Esophagus (tissue), 2 donors: ENCODE measurements around the gene DDX10. TPM values are rescaled to one million over a fixed set of nuclear protein-coding genes. Genes with fewer than 3 reads are reported as not detected.

Source experiments
- H3K27ac ChIP-seq, 2 donors: one replicate each; pipeline ENCODE4 v1.5.1; 2013; ENCODE audit warnings: low read depth in 2 of 2, mild to moderate bottlenecking in 2 of 2, inconsistent platforms in 1 of 2, low read length in 1 of 2, moderate library complexity in 1 of 2
- H3K27me3 ChIP-seq, 2 donors: one replicate each; pipeline ENCODE4 v1.6.1; 2013; ENCODE audit warnings: low read length in 2 of 2, control low read depth in 1 of 2, mild to moderate bottlenecking in 1 of 2; ENCODE audit not compliant: insufficient read depth in 2 of 2, control insufficient read depth in 1 of 2
- H3K36me3 ChIP-seq, 2 donors: one replicate each; pipeline ENCODE4 v1.6.1; 2013; ENCODE audit warnings: low read length in 1 of 2; ENCODE audit not compliant: control insufficient read depth in 2 of 2, insufficient read depth in 2 of 2
- H3K4me1 ChIP-seq, 2 donors: one replicate each; pipeline ENCODE4 v1.6.1; 2013; ENCODE audit warnings: low read length in 1 of 2; ENCODE audit not compliant: control insufficient read depth in 2 of 2, insufficient read depth in 2 of 2
- H3K4me3 ChIP-seq, 2 donors: one replicate each; pipeline ENCODE4 v1.5.1; 2013; ENCODE audit warnings: low read length in 2 of 2, mild to moderate bottlenecking in 2 of 2, low read depth in 1 of 2, moderate library complexity in 1 of 2
- H3K9me3 ChIP-seq, 2 donors: one replicate each; pipeline ENCODE4 v1.6.1; 2013; ENCODE audit warnings: mild to moderate bottlenecking in 2 of 2, low read depth in 1 of 2, low read length in 1 of 2, moderate library complexity in 1 of 2; ENCODE audit not compliant: control insufficient read depth in 2 of 2, insufficient read depth in 1 of 2
- WGBS, 2 donors: extraction: QIAGEN DNeasy Blood & Tissue Kit; methylation state at CpG; one replicate each; pipeline ENCODE4 v1.1.7; 2013; 5-methylcytosine and 5-hydroxymethylcytosine counted together
- polyA plus RNA-seq, 2 donors: library from polyadenylated mRNA; stranded (reverse); fragments of 200-250 nt; gene quantifications; one replicate each; pipeline ENCODE4 v1.2.3, GENCODE V29; 2013
- donor health status: healthy with polysubstance abuse.
- donor health status: Bipolar disorder and iron deficiency.

DDX10 gene
- polyA plus RNA-seq, 2 donors = 11.8 to 12.9 TPM

DNA sequence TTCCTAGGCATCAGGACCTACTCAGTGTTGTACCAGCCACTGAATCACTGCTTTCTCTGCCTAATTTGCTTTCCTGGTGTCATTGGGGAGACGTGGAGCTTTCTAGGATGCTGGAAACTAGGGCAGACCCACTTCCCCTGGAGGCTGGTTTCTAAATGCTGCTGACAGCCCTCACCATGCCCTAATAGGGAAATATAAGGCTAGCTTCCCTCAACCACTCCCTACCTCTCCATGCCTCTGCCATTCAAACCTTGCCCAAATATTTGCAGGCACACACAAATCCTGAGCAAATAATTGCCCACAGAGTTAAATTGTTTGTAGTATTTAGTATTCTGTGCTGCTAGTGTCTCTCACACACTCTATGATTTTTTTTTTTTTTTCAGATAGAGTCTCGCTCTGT lies 310.2 kb downstream of the DDX10 start:
- WGBS, 2 donors = 71 to 73% methylated on average over 2 of the region's 2 CpGs
- H3K27me3 ChIP-seq = no peaks in the 10 kb centered on the region
- no peak overlapping the region for H3K4me3 ChIP-seq
- no peaks in the 10 kb centered on the region for H3K9me3 ChIP-seq
- H3K4me1 ChIP-seq = peaks cover 0 to 2% of the 10 kb centered on the region in 2 donors
- H3K36me3 ChIP-seq = no peaks in the 10 kb centered on the region
- no peak overlapping the region for H3K27ac ChIP-seq

DNA sequence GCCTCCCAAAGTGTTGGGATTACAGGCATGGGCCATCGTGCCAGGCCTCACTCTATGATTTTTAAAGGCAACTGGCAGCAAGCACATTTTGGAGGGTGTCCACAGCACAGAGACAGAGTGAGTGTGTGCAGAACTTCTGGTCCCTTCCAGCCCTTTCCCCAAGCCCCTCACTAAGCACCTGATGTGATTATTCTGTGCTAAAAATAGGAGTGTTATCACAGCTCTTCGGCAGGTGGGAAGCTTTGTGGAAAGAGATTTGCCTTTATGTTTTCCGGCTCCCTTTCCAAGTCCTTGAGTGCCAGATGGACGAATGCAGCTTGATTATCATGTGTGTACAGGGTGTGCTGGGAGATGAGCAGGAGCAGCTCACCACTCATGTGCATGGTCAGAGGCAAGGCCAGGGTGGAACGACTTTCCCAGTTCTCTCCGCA lies 310.8 kb downstream of the DDX10 start:
- H3K27ac ChIP-seq = no peak overlapping the region
- H3K4me1 ChIP-seq = peaks cover 0 to 2% of the 10 kb centered on the region in 2 donors
- no peaks in the 10 kb centered on the region for H3K36me3 ChIP-seq
- no peaks in the 10 kb centered on the region for H3K27me3 ChIP-seq
- H3K9me3 ChIP-seq = no peaks in the 10 kb centered on the region
- 56 to 75% methylated on average over 6 of the region's 6 CpGs for WGBS, 2 donors
- H3K4me3 ChIP-seq = no peak overlapping the region

DNA sequence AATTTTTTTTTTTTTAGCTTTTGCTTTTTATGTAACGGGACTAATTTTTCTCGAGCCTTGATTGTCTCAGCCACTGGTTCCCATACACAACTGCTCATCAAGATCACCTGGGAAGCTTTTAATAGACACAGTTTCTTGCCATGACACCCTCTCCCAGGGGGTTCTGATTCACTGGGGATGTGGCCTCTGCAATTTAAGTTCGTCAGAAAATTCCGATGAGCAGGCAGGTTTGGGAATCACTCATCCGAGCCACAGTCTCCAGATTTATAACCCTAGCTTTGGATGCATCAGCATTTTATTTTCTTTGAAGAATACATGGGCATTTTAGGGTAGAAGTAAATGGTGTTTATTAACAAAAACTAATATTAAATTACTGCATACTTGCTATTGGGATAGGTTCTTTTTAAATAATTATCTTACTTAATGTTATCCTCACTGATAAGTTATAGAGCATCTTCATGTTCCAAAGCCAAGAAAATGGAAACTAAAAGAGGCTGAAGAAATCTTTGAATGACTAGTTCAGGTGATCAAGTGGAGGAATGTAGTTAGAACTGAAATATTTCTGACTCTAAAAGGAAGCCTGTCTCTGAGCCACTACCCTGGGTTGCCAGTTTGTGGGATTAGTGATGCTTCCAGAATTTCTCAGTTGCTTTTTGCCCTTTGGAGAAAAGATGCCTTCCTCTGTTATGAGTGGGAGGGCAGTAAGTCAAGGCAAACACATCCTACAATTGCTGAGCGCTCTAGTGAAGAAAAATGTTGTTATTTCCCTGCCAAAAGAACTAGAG lies 319.0 kb downstream of the DDX10 start:
- Histone ChIP-seq H3K9me3 (no peaks in the 10 kb centered on the region), H3K27ac (no peak overlapping the region), H3K4me1 (no peaks in the 10 kb centered on the region), H3K27me3 (no peaks in the 10 kb centered on the region), H3K36me3 (no peaks in the 10 kb centered on the region), H3K4me3 (no peak overlapping the region)
- WGBS, 2 donors = 71 to 83% methylated on average over 6 of the region's 6 CpGs

DNA sequence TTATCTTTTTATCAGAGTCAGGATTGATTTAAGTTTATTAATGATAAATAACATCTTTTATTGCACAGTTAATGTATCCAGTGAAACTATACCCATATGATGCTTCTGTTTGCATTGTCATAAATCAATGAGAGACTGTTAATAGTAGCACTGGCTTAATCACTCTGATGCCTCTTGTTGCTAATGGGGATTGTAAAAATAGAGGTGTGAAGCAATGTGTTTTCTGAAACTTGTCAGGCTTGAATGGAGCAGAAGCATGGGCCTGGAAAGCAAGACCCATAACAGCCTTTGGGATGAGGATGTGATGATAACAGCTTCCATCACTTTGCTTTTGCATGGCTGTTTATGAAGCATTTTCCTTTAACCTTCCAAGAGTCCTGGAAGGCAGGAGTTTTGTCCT lies 319.7 kb downstream of the DDX10 start:
- Histone ChIP-seq H3K9me3 (no peaks in the 10 kb centered on the region), H3K36me3 (no peaks in the 10 kb centered on the region), H3K4me1 (no peaks in the 10 kb centered on the region), H3K27ac (no peak overlapping the region), H3K27me3 (no peaks in the 10 kb centered on the region), H3K4me3 (no peak overlapping the region)

DNA sequence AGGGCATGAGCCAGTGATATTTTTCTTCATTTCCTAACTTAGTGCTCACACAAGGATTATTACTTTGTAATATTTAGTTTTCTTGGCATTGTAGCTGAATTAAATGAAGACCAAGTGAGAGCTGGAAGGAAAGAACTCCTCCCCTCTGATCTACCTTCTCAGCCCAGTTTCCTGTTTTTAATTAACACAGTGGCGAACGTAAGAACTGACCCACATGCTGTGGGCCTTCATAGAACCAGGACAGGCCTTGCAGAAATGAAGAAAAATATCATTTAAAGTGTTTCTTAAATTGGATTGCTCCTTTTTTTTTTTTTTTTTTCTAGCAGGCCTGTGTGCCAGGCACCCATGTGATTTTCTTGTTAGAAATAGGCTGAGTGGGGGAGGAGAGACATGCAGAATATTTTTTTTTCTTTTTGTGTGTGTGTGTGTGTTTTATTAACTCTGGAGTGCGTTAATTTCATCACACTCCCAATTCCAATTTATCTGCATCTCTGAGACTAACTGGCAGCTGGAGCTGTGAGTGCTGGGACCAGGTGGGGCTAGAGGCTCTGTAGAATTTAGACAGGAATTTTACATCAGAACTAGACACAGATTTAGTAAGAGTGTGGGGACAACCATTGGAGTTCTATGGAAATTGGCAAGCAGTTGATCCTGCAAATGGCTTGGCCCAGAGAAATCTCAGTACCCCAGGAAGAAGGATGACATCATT lies 320.5 kb downstream of the DDX10 start:
- no peaks in the 10 kb centered on the region for H3K27me3 ChIP-seq
- 67 to 72% methylated on average over 3 of the region's 3 CpGs for WGBS, 2 donors
- no peak overlapping the region for H3K4me3 ChIP-seq
- H3K27ac ChIP-seq = no peak overlapping the region
- peaks cover 0 to 3% of the 10 kb centered on the region in 2 donors for H3K9me3 ChIP-seq
- H3K4me1 ChIP-seq = no peaks in the 10 kb centered on the region
- no peaks in the 10 kb centered on the region for H3K36me3 ChIP-seq

DNA sequence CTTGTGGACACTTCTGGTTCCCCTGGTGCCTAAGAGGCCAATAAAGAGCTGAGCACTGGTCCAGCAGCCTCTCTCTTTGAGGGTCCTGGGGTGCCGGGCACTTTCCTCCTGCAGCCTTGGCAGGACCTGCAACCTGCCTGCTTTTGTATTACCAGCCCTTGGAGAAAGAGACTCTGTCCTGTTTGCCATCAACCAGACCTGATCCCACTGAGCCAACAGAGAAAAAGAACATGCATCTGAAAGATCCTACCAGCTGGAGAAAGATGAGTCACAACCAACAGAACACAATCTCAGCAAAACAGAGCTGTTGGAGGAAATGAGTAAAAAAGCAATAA lies 321.0 kb downstream of the DDX10 start:
- Histone ChIP-seq H3K36me3 (no peaks in the 10 kb centered on the region), H3K9me3 (peaks cover 0 to 3% of the 10 kb centered on the region in 2 donors), H3K27ac (no peak overlapping the region), H3K27me3 (no peaks in the 10 kb centered on the region), H3K4me3 (no peak overlapping the region), H3K4me1 (no peaks in the 10 kb centered on the region)
- 79 to 88% methylated on average over 1 of the region's 1 CpG for WGBS, 2 donors

Other genes starting within 250 kb of the DDX10 start
- gene C11orf65, start 197.5 kb upstream of the DDX10 start, polyA plus RNA-seq = under 1 TPM; 0.16 to 0.31 TPM
- gene POGLUT3, start 166.7 kb upstream of the DDX10 start, polyA plus RNA-seq = 1 to 10 TPM; 7.8 to 8.0 TPM
- 1 to 10 TPM; 3.4 to 7.4 TPM for gene EXPH5, start 71.3 kb upstream of the DDX10 start, polyA plus RNA-seq